Stimulated activated CD8-positive, alpha-beta memory T cell treated with anti-CD3 and anti-CD28 coated beads, Interleukin-15, amount 100 ng/mL, for 48 hours (primary cell): ENCODE data around the gene TMEM245.
A peak's percentile ranks its signal among the peaks of the same experiment; 100 is the strongest.

Experiments used
- DNase-seq, 2 donors: peaks; one replicate each; pipeline ENCODE4 v3.0.0-alpha.2; 2020; ENCODE audit warnings: low read depth in 2 of 2

TMEM245 gene

DNA sequence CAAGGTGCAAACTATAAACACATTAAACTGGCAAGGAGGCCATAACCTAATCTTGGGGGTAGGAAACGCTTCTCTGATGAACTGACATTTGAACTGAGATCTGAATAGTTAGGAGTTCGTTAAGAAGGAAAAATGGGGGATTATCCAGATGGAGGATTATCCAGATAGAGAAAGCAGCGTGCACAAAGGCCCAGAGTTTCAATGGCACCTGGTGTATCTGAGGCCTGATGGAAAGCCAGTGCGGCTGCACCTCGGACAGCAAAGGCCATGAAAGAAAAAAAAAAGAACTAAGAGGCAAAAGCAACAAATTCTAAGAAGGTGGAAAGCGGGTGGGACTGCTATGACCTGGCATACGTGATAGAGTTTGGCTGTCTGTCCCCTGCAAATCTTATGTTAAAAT lies 93.4 kb downstream of the TMEM245 start:
- no peak for DNase-seq

- DNase-seq: no peak
Measured at GRCh38 chr9:109022873-109023272, 96.9 kb downstream of the TMEM245 start.

DNA sequence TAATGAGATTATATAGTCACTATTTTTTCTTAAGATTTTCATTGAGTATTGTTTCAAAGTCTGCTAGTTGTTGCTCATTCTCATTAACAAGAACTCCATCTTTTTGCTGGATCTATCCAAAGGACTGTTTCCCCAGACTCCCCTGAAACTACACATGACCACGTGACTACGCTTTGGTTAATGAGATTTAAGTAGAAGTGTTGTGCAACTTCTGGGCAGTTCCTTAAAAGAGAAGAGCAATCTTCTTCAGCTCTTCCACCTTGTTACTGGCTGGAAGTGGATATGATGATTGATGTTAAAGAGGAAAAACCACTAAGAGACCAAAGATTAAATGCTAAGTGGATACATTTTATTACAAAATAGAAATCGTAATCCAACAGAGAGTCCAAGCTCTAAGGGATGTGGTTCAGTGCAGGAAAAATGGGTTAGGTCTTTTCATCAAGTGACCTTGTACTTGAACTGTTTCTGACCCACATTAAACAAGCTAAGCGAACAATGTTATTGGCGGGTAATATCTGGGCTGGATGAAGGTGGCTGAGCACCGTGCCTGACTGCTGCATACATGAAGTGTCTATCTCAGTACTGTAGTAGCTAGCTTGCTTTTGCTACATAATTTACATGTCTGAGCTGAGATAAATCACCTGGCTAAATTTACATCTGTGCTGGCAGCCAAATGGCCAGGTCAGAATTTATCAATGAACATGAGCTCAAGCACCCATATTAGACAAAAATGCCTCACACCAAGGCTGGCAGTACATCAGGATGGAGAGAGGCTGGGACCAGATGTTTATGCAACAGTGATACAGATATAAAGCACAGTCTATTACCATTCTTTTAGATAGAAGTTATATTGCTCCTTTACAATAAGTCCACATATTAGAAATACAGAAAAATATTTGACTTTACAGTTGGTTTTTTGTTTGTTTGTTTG lies 98.9 kb downstream of the TMEM245 start:
- no peak for DNase-seq

DNA sequence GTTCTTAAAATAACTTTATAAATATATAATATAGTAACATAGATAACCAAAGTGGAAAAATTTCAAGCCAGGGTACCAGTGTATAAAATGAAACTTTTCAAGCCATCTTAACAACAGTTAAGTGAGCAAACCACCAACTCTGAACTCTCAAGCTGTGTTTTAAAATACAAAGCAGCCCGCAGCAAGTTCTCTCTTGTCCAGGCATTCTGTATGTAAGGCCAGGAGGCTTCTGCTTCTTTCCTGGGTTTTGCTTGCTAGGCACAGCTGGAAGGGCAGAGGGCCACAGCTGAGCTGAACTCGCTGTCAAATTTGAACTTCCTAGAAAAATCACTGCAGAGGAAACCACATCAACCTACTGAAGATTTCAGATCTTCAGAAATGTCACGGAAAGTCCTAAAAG lies 99.6 kb downstream of the TMEM245 start:
- no peak for DNase-seq

- DNase-seq: no peak
Measured at GRCh38 chr9:109019420-109019819, 100.3 kb downstream of the TMEM245 start.

GRCh38 chr9:109017493-109017892 lies 102.3 kb downstream of the TMEM245 start:
- DNase-seq: no peak

DNA sequence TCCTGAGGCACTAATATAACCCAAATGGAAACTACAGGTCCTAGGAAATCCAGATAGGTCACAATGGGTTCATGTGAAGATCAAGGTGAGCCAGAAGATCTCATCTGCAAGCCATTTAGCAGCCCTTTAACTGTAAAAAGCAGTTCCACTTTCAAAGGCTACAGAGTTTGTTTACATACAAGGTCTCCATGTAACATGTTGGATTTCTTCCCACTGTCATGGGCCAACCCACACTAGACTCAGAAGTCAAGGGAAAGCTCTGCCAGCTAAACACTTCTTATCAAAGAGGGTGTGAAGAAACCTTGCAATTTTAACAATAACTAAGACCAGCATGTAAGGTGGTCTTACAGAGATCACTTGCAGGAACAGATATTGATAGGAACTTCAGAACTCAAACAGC lies 102.7 kb downstream of the TMEM245 start:
- DNase-seq: no peak

GRCh38 chr9:109016132-109016531 lies 103.6 kb downstream of the TMEM245 start:
- no peak for DNase-seq

- DNase-seq: no peak
Measured at GRCh38 chr9:109014608-109015280, 105.0 kb downstream of the TMEM245 start.

DNA sequence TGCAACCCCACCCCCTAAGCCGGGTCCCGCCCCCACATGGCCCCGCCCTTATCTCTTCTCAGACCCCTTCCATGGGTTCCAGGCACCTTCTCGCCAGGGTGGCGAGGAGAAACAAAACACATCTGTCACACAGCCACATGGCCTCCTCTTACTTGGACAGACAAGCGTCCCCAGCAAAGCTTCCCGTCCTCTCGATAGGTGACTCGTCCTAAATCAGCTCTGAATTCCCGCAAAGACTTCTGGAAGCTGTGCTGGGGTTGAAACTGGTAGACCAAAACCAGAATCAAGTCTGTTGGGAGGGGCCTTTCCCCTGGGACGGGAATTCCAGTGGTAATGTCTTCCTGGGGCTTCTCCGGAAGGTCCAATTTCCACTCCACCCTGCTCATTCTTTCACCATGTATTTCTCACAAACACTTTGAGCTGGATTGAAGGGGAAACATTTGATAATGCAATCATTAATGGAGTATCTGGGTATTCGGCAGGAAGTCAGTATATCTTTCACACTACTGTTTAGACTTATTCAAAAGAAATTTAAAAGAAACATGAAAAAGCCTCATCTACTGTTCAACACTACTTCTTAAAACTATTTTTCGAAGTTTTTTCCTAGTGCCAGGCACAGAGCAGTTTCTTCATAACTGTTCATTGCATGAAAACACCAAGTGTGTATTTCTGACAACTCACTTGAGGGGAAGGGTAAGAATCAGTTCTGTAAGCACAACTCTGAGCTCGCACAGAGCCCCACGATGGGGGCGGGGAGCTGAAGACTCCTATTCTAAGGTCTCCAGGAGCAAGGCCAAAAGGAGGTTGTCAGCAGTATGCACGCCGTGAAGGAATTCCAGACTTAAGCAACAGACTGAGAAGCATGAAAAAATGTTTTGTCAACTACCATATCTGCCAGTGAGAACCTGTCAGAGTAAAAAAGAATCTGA lies 105.8 kb downstream of the TMEM245 start:
- DNase-seq: no peak

DNA sequence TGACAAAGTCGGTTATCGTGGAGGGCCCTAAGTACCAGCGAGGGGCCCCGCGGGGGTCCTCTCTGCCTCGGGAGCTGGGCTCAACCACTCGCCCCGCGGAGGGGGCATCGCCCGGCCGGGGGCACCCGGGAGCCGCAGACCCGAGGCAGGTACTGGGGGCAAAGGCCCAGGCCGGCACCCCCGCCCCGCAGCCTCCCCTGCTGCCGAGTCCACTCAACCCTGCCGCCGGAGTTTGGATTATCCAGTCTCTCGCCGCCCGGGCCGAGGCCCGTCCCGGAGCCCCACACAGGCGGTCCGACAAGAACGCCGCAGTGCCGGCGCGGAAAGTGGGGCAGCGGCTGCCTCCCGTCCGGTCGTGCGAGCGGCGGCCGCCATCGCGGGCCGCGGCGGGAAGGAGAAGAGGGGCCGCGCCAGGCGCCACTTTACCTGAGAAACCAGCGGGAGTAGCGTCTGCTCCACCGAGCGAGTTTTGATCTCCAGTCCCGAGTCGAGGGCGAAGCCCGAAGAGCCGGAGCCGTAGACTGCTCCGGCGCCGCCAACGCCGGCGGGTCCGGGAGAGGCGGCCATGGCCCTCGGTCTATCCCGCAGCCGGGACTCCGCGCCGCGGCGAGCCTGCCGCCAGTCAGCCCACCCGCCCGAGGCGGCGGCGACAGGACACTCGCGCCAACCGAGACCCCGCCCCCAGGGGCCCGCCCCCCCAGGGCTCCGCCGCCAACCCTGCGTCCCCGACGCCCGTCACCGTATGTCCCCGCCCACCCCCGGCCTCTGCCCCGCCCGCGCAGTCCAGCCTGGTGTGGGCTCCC lies 106.7 kb downstream of the TMEM245 start, which contains the start of gene CTNNAL1:
CTNNAL1 (minus strand) TSS at position 624 of the 803 bp plus-strand sequence; CDS start at position 567, 57 bp downstream.
- DNase-seq: peak; percentile 80 to 81

DNA sequence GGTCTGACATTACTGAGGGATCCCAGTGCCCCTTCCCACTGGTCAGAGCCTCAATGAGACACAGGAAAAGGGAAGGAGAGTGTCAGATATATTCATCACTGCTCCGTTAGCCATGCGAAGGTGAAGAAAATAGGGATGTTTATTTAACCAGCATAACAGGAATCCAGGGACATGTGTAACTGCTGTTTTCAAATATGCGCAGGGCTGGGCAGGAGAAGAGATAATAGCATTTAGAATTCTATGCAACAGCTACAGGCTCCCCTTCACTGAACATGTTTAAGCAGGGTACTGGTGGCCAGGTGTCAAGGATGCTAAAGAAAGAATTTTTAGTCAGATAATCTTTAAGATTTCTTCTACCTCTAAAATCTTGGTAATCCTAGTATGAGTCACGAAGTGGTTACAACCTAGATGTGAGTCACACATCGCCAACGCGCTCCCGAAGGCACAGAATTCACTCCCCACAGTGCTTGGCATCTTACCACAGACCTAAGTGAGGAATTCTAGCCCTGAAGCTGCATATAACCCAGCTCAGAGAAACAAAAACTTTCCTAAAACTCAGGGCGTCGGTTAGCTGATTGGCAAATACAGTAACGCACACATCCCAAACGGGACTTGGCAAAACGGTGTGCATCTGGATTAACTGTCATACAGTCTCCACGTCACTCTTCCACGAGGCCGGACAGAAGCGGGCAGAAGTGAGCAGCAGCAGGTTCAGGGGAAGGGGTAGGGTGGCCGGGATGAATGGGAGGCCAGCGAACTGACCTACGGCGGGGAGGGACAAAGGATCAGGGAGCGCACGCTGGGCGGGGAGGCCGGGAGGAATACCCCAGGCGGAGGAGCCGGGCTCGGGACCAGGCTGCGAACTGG lies 107.5 kb downstream of the TMEM245 start:
- peak; percentile 29 to 38 for DNase-seq

GRCh38 chr9:109011231-109011671 lies 108.5 kb downstream of the TMEM245 start:
- no peak for DNase-seq

GRCh38 chr9:109010746-109011145 lies 109.0 kb downstream of the TMEM245 start:
- peak; percentile 42 to 61 for DNase-seq

- no peak for DNase-seq
Measured at GRCh38 chr9:109005678-109006077, 114.1 kb downstream of the TMEM245 start.

- DNase-seq: no peak
Measured at GRCh38 chr9:109003116-109003515, 116.6 kb downstream of the TMEM245 start.

DNA sequence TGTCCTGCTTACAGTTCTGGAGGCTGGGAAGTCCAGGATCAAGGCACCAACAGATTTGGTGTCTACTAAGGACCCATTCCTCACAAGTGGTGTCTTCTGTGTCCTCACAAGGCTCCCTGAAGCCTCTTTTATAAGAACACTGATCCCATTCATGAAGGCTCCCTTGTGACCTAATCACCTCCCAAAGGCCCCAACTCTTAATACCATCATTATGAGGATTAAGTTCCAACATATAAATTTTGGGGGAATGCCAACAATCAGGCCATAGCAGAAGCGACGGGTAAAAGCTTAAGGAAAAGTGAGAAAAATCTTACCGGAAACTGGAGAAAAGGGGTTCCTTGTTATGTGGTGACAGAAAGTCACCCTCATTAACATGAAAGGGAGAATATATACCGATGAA lies 117.6 kb downstream of the TMEM245 start:
- DNase-seq: no peak

- DNase-seq: no peak
Measured at GRCh38 chr9:109001275-109001676, 118.5 kb downstream of the TMEM245 start.

DNA sequence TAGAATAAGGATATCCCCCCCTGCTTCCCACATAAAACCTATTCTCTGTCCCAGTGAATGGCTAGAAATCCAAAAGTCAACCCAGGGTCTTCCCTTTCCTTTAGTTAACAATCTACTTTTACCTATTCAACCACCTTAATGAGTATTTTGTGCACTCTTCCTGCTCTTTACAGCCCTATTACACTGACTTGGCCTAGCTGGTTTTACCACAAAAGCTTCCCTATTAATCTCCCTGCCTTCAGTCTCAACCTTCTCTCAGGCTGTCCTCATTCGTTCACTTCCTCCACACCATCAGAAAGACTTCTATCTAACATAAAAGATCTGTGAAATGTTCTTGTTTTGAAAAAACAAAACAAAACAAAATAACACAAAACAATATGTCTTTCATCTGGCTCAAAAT lies 122.6 kb downstream of the TMEM245 start:
- no peak for DNase-seq

DNA sequence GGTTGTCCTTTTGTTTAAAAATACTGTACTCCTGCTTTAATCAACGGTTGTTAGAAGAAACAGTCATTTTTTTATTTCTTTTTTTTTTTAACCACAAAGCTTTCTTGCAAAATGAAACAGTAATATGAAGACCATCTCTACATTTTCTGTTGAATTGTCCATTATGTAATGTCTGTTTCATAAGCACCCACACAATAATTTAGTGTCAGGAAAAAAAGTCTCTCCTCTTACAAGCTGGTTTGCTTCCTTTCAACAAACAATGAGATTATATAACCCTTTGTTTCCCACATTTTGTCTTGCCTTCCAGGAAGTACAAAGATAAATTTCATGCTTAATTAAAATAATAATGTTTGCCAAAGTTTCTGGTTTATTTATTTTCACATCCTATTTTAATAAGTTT lies 123.1 kb downstream of the TMEM245 start:
- DNase-seq: no peak
